ENCODE data around the gene HIVEP3.

DNA sequence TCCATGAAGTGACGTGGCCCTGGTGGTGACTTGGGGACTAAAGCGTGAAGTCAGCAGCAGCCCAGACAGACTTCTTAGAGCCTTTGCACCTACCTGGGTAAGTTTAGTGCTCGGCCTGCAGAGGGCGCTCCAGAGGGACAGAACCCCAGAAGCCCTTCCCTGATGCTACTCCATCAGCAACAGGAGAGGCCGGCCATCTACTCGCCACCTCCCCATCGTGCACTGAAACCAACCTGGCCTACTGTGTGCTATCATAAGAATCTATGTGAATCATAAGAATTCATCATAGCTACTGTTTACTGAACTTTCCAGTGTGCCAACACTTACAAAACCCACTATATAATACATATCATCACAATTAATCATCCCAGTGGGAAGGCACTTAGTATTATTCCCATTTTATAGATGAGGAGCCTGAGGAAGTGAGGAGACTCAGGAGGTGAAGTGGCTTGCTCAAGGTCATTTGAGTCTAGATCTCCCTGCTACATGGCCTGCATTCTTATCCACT, 426.3 kb downstream of the HIVEP3 start:
- TF ChIP-seq POLR2A (IDR thresholded peaks at IDR 0.05; ENCODE audit: low read depth, low read length) (no peak), POLR2AphosphoS5 (IDR thresholded peaks at IDR 0.05; ENCODE audit: low read depth, low read length) (no peak), TAF1 (IDR thresholded peaks at IDR 0.05; ENCODE audit: low read depth, low read length) (no peak)

All from GM12891 (cell line).